Peyer's patch (tissue), 4 donors: ENCODE data around the gene ERGIC3.
"Not testable (repeated sequence)": the region's sequence is repeated elsewhere in the genome, so short reads cannot be mapped to it uniquely, and the experiment has no call there.

Experiments used
- CTCF ChIP-seq, 6 experiments: fragments of 450-650 bp in 4 of 6; fragments of 200-600 bp in 2 of 6; sonication (generic) in 1 of 6; IDR thresholded peaks; one replicate each; pipeline ENCODE4 v1.5.1; 2017 to 2019; ENCODE audit warnings: antibody characterized with exemption in 6 of 6, mild to moderate bottlenecking in 3 of 6, moderate library complexity in 1 of 6
- POLR2A ChIP-seq, 2 donors: fragments of 450-650 bp; IDR thresholded peaks; one replicate each; pipeline ENCODE4 v1.5.1; 2017; ENCODE audit warnings: antibody characterized with exemption in 2 of 2, mild to moderate bottlenecking in 2 of 2, moderate library complexity in 2 of 2

GRCh38 chr20:35544941-35545340, 3.1 kb downstream of the ERGIC3 start:
- not testable (repeated sequence) for TF ChIP-seq CTCF, POLR2A (IDR thresholded peaks at IDR 0.05)
